Endodermal cell (in vitro differentiated cells): ENCODE data around the gene PFKL. TPM values are rescaled to one million over a fixed set of nuclear protein-coding genes. Genes with fewer than 3 reads are reported as not detected.

Experiments used
- DNase-seq: peaks from one replicate; pipeline ENCODE4 v3.0.0-alpha.2; 2017
- H3K27ac ChIP-seq: 2 replicates; pipeline ENCODE4 v1.5.1; 2013; ENCODE audit warnings: mild to moderate bottlenecking, low read depth, low read length, moderate library complexity
- H3K27me3 ChIP-seq: 2 replicates; pipeline ENCODE4 v1.6.1; 2013; ENCODE audit warnings: mild to moderate bottlenecking, low read length, moderate library complexity; ENCODE audit not compliant: insufficient read depth, control insufficient read depth, poor library complexity, severe bottlenecking
- H3K36me3 ChIP-seq: 2 replicates; pipeline ENCODE4 v1.7.0; 2013; ENCODE audit warnings: mild to moderate bottlenecking, low read length, moderate library complexity; ENCODE audit not compliant: control insufficient read depth, insufficient read depth
- H3K4me1 ChIP-seq: one replicate; pipeline ENCODE4 v1.7.0; 2013; ENCODE audit warnings: low read length; ENCODE audit not compliant: control insufficient read depth, insufficient read depth
- H3K4me3 ChIP-seq: 2 replicates; pipeline ENCODE4 v1.5.1; 2013; ENCODE audit warnings: mild to moderate bottlenecking, low read length, moderate library complexity
- H3K9ac ChIP-seq: 2 replicates; pipeline ENCODE4 v1.6.1; 2013; ENCODE audit warnings: mild to moderate bottlenecking, low read length, moderate library complexity; ENCODE audit not compliant: poor library complexity, severe bottlenecking; ENCODE audit errors: extremely low read depth
- H3K9me3 ChIP-seq: 2 replicates; pipeline ENCODE4 v1.6.1; 2013; ENCODE audit warnings: mild to moderate bottlenecking, low read length, moderate library complexity; ENCODE audit not compliant: control insufficient read depth
- H3K27ac Mint-ChIP-seq: 2 replicates; pipeline ENCODE4 v1.8.0; 2020; ENCODE audit warnings: mixed read lengths
- H3K27me3 Mint-ChIP-seq: 2 replicates; pipeline ENCODE4 v1.8.0; 2021; ENCODE audit warnings: mild to moderate bottlenecking, mixed read lengths; ENCODE audit not compliant: insufficient read depth
- H3K36me3 Mint-ChIP-seq: 2 replicates; pipeline ENCODE4 v1.8.0; 2020; ENCODE audit warnings: low read depth, mixed read lengths
- H3K4me1 Mint-ChIP-seq: 2 replicates; pipeline ENCODE4 v1.8.0; 2020; ENCODE audit warnings: mixed read lengths
- H3K4me3 Mint-ChIP-seq: 2 replicates; pipeline ENCODE4 v1.8.0; 2020; ENCODE audit warnings: mild to moderate bottlenecking, moderate library complexity, mixed read lengths
- H3K9me3 Mint-ChIP-seq: 2 replicates; pipeline ENCODE4 v1.8.0; 2020; ENCODE audit warnings: mild to moderate bottlenecking, mixed read lengths
- WGBS, 2 experiments: methylation state at CpG; one replicate each; pipeline versions ENCODE4 v1.1.5 to v1.1.7; 2013; ENCODE audit warnings: missing lambda C conversion rate in 2 of 2, mixed read lengths in 1 of 2; ENCODE audit not compliant: insufficient coverage in 1 of 2, insufficient read length in 1 of 2; 5-methylcytosine and 5-hydroxymethylcytosine counted together
- total RNA-seq, 2 donors: library from RNA; stranded (reverse); fragmentation: NEBNext Ultra II Directional in 1 of 2; extraction: Animal tissue kit (Norgen Biotek cat#: 25700) in 1 of 2; gene quantifications; 2 replicates in 1 of 2; 3 replicates in 1 of 2; pipeline ENCODE4 v1.2.1, GENCODE V29; 2021
- TF ChIP-seq, protein P1 (sequence below): fragments of 200-600 bp; sonication (generic); conservative IDR thresholded peaks from 2 replicates; pipeline ENCODE4 v1.5.0; 2021; ENCODE audit warnings: antibody characterized with exemption, mild to moderate bottlenecking

Gene PFKL
- total RNA-seq, 2 donors from 2014 or later: 195 to 198 TPM

DNA sequence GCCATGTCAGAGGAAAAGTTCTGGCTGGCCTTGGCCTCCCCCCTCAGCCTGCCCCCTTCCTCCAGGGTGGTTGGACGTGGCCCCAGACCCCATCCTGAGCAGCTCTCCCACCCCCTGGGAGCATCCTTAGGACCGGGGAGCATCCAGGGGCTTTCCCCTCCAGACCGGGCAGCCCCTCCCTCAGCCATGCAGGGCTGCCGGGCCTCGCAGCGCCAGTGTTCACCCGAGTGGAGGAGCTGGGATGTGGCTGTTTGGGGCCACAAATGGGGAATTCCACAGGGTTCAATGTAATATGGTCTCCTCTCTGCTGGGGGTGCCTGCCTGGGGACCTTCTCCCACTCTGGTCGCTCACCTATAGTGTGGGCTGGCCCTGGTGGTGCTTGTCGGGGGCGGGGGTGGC lies 4.2 kb upstream of the PFKL start:
- Histone ChIP-seq H3K27ac (no peak overlapping the region), H3K4me3 (no peak overlapping the region), H3K9me3 (no peaks in the 10 kb centered on the region), H3K9ac (no peak overlapping the region), H3K4me1 (no peaks in the 10 kb centered on the region), H3K36me3 (no peaks in the 10 kb centered on the region), H3K27me3 (no peaks in the 10 kb centered on the region)
- DNase-seq: no peak
- peaks cover 2% of the 10 kb centered on the region for H3K27me3 Mint-ChIP-seq
- TF ChIP-seq, protein P1, sequence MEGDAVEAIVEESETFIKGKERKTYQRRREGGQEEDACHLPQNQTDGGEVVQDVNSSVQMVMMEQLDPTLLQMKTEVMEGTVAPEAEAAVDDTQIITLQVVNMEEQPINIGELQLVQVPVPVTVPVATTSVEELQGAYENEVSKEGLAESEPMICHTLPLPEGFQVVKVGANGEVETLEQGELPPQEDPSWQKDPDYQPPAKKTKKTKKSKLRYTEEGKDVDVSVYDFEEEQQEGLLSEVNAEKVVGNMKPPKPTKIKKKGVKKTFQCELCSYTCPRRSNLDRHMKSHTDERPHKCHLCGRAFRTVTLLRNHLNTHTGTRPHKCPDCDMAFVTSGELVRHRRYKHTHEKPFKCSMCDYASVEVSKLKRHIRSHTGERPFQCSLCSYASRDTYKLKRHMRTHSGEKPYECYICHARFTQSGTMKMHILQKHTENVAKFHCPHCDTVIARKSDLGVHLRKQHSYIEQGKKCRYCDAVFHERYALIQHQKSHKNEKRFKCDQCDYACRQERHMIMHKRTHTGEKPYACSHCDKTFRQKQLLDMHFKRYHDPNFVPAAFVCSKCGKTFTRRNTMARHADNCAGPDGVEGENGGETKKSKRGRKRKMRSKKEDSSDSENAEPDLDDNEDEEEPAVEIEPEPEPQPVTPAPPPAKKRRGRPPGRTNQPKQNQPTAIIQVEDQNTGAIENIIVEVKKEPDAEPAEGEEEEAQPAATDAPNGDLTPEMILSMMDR: no peak
- H3K4me1 Mint-ChIP-seq: peaks cover 3% of the 10 kb centered on the region
- no peak overlapping the region for H3K4me3 Mint-ChIP-seq
- WGBS, 2 experiments: 80 to 91% methylated on average over 3 to 10 of the region's 10 CpGs
- H3K36me3 Mint-ChIP-seq: no peaks in the 10 kb centered on the region
- H3K9me3 Mint-ChIP-seq: no peaks in the 10 kb centered on the region
- H3K27ac Mint-ChIP-seq: peak overlapping the region; percentile 30

DNA sequence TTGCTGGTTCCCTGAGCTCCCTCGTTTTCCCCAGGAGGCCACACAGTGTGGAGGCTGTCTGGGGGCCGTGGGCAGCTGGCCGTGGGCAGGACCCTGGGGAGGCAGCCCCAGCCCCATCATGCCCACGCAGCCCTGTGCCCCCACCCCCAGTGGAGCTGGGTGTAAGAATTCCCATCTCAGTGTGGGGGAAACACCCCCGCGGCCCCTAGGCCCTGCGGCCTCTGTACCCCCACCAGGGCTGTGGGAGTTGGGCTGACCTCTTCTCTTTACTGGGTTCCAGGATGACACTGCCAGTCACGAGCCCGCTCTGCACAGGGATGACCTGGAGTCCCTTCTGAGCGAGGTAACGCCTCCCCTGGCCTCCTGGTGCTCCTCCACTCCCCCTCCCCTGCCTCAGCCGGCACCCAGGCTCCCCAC lies 3.7 kb upstream of the PFKL start:
- Mint-ChIP-seq H3K9me3 (no peaks in the 10 kb centered on the region), H3K4me1 (peaks cover 6% of the 10 kb centered on the region), H3K27me3 (peaks cover 2% of the 10 kb centered on the region), H3K27ac (no peak overlapping the region), H3K4me3 (no peak overlapping the region), H3K36me3 (no peaks in the 10 kb centered on the region)
- H3K27me3 ChIP-seq: no peaks in the 10 kb centered on the region
- H3K4me3 ChIP-seq: no peak overlapping the region
- no peak overlapping the region for H3K27ac ChIP-seq
- no peaks in the 10 kb centered on the region for H3K36me3 ChIP-seq
- no peak for DNase-seq
- peaks cover 3% of the 10 kb centered on the region for H3K4me1 ChIP-seq
- TF ChIP-seq, protein P1: no peak
- WGBS, 2 experiments: 85 to 86% methylated on average over 4 to 12 of the region's 12 CpGs
- no peaks in the 10 kb centered on the region for H3K9me3 ChIP-seq
- no peak overlapping the region for H3K9ac ChIP-seq

DNA sequence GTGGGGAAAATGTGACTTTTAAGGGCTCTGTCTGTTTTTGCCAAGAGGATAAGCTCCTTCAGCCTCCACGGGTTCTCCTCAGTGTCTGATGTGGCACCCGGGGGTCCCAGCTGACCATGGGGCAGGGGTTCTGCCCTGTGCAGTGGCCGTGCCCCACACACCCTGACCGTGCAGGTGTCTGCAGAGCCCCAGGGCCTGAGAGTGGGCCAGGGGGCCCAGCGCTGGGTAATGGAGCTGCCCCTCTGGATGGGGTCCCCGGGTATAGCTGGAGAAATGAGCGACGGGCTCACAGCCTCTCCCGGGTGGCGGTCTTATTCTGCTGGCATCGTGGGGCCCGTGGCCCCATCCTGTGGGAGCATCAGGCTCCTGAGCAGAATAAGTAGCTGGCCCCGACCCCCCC lies 2.9 kb upstream of the PFKL start:
- peaks cover 3% of the 10 kb centered on the region for H3K4me1 ChIP-seq
- WGBS, 2 experiments: 82 to 85% methylated on average over 10 to 13 of the region's 13 CpGs
- TF ChIP-seq, protein P1: no peak

More for the DNA sequence above, 2.9 kb upstream of the PFKL start:
- DNase-seq: no peak
- Mint-ChIP-seq H3K4me3 (no peak overlapping the region), H3K27ac (no peak overlapping the region), H3K27me3 (peaks cover 2% of the 10 kb centered on the region), H3K36me3 (no peaks in the 10 kb centered on the region), H3K4me1 (peaks cover 8% of the 10 kb centered on the region), H3K9me3 (no peaks in the 10 kb centered on the region)
- Histone ChIP-seq H3K36me3 (no peaks in the 10 kb centered on the region), H3K27me3 (no peaks in the 10 kb centered on the region), H3K9ac (no peak overlapping the region), H3K4me3 (no peak overlapping the region), H3K27ac (no peak overlapping the region), H3K9me3 (no peaks in the 10 kb centered on the region)
